HEK293 (cell line): Measurements from ENCODE around the gene CDH24.

ENCODE experiments used
- CTCF ChIA-PET: fragments of 350-600 bp; formaldehyde crosslinking; extraction: SDS; loops from one replicate; lab custom pipeline; 2021; ENCODE audit warnings: antibody characterized with exemption; lab: Yijun Ruan, JAX
- POLR2A ChIA-PET: fragments of 300-600 bp; formaldehyde crosslinking; extraction: SDS; loops from one replicate; lab custom pipeline; 2020; ENCODE audit warnings: antibody characterized with exemption, inconsistent platforms; lab: Yijun Ruan, JAX
- H3K27ac ChIP-seq: fragments of 200-500 bp; sonication (Bioruptor generic); 2 replicates; pipeline ENCODE4 v1.5.1; 2014; ENCODE audit warnings: low read depth, low read length, control low read depth, inconsistent platforms; ENCODE audit errors: extremely low read depth
- H3K36me3 ChIP-seq, 2 experiments: fragments of 200-500 bp in 1 of 2; sonication (Bioruptor generic) in 1 of 2; 1 replicate in 1 of 2; 2 replicates in 1 of 2; pipeline ENCODE4 v1.5.1; 2014 to 2017; ENCODE audit warnings: inconsistent platforms in 2 of 2, low read length in 2 of 2; ENCODE audit not compliant: control insufficient read depth in 2 of 2, insufficient read depth in 1 of 2
- H3K4me1 ChIP-seq: fragments of 200-500 bp; sonication (Bioruptor generic); 2 replicates; pipeline ENCODE4 v1.5.1; 2014; ENCODE audit warnings: mild to moderate bottlenecking, low read length, inconsistent platforms; ENCODE audit not compliant: control insufficient read depth, insufficient read depth
- H3K4me3 ChIP-seq: 2 replicates; pipeline ENCODE4 v1.5.1; 2011; ENCODE audit warnings: low read depth, mild to moderate bottlenecking, control low read depth, low read length, moderate library complexity
- H3K9me3 ChIP-seq: fragments of 200-500 bp; sonication (Bioruptor generic); 2 replicates; pipeline ENCODE4 v1.5.1; 2014; ENCODE audit warnings: low read depth, low read length, inconsistent platforms; ENCODE audit not compliant: control insufficient read depth, insufficient read depth
- ELK4 ChIP-seq: IDR thresholded peaks from 2 replicates; pipeline ENCODE4 v1.6.1; 2011; ENCODE audit warnings: mild to moderate bottlenecking, low read depth, low read length, borderline replicate concordance
- HOXD13 ChIP-seq: sonication (generic); formaldehyde crosslinking; IDR thresholded peaks from 2 replicates; pipeline ENCODE4 v1.8.0; 2022; ENCODE audit warnings: missing genetic modification reagents, borderline replicate concordance
- PRDM6 ChIP-seq: fragments of 450-650 bp; formaldehyde crosslinking; IDR thresholded peaks from 2 replicates; pipeline ENCODE4 v1.5.1; 2017; ENCODE audit warnings: missing biosample characterization, missing genetic modification characterization
- RBAK ChIP-seq: fragments of 450-650 bp; formaldehyde crosslinking; IDR thresholded peaks from 2 replicates; pipeline ENCODE4 v1.5.1; 2016; ENCODE audit warnings: missing biosample characterization, missing genetic modification characterization
- ZFP3 ChIP-seq: fragments of 450-650 bp; formaldehyde crosslinking; IDR thresholded peaks from 2 replicates; pipeline ENCODE4 v1.5.1; 2016; ENCODE audit warnings: low read depth, missing biosample characterization, missing genetic modification characterization
- ZNF148 ChIP-seq: fragments of 450-650 bp; formaldehyde crosslinking; IDR thresholded peaks from 2 replicates; pipeline ENCODE4 v1.5.0; 2017; ENCODE audit warnings: missing biosample characterization, missing genetic modification characterization, borderline replicate concordance
- ZNF2 ChIP-seq: fragments of 450-650 bp; formaldehyde crosslinking; IDR thresholded peaks from 2 replicates; pipeline ENCODE4 v1.5.1; 2016; ENCODE audit warnings: missing biosample characterization, missing genetic modification characterization
- ZNF341 ChIP-seq: fragments of 450-650 bp; formaldehyde crosslinking; IDR thresholded peaks from 2 replicates; pipeline ENCODE4; 2016; ENCODE audit warnings: low read depth, missing biosample characterization, missing genetic modification characterization
- ZNF473 ChIP-seq: fragments of 450-650 bp; formaldehyde crosslinking; IDR thresholded peaks from 2 replicates; pipeline ENCODE4 v1.5.1; 2017; ENCODE audit warnings: missing biosample characterization, missing genetic modification characterization
- ZNF560 ChIP-seq: fragments of 450-650 bp; formaldehyde crosslinking; IDR thresholded peaks from 2 replicates; pipeline ENCODE4 v1.5.1; 2017; ENCODE audit warnings: missing biosample characterization, missing genetic modification characterization, borderline replicate concordance
- ZNF585B ChIP-seq: fragments of 450-650 bp; formaldehyde crosslinking; IDR thresholded peaks from 2 replicates; pipeline ENCODE4 v1.5.1; 2016; ENCODE audit warnings: missing biosample characterization, missing genetic modification characterization
- TF ChIP-seq, protein P1 (sequence below): fragments of 450-650 bp; formaldehyde crosslinking; IDR thresholded peaks from 2 replicates; pipeline ENCODE4 v1.5.1; 2016; ENCODE audit warnings: missing biosample characterization, missing genetic modification characterization, low read depth
- TF ChIP-seq, protein P2 (sequence below): fragments of 450-650 bp; formaldehyde crosslinking; IDR thresholded peaks from 2 replicates; pipeline ENCODE4 v1.5.1; 2016; ENCODE audit warnings: missing biosample characterization, missing genetic modification characterization
- TF ChIP-seq, protein P3 (sequence below): fragments of 450-650 bp; formaldehyde crosslinking; IDR thresholded peaks from 2 replicates; pipeline ENCODE4 v1.5.1; 2016; ENCODE audit warnings: missing biosample characterization, missing genetic modification characterization

Gene CDH24

DNA sequence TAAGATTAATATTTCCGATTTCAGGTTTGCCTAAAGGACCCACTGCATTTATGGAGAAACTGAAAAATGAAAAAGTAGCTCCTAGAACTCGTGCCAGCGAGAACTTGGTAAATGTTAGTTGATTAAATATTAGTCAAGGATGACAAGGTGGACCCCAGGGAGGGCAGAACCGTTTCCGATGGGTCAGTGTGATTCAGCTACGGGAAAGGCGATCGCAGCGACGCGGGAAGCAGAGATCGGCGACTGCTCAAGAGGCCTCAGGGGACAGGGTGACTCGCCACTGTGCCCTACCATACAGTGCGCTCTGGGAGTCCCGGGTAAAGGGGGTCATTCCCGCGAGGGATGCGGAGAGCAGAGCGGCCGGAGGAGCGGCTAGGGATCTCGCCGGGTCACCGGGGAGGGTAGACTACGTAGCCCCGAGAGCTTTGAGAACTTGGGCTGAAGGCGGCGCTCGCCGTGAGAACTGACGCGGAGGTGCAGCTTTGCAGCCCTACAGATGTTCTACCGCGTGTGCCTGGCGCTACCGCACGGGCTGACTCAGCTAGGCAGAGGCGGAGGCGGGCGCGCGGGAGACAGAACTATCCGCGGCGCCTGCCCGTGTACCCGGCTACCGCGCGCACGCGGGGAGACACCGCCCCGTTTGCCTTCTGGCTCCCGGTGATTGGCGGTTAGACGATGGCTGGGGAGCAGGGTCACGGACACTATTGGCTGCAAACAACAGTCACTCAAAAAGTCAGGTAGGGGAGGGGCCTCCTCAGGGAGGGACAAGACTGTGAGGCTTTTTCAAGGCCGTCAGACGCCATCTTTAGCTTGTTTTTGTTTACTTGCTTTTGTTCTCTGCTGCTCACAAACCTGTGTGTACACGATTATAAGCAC lies 50.5 kb downstream of the CDH24 start (continued):
- TF ChIP-seq ZNF2 (tag by site-specific recombination) (peak; percentile 97), ZNF585B (tag by site-specific recombination) (no peak), ZNF148 (tag by site-specific recombination) (no peak), ZNF341 (peak; percentile 46), ZFP3 (tag by site-specific recombination) (no peak), HOXD13 (no peak), ZNF473 (tag by site-specific recombination) (no peak), ZNF560 (tag by site-specific recombination) (no peak), RBAK (tag by site-specific recombination) (no peak)
- TF ChIP-seq, protein P1, sequence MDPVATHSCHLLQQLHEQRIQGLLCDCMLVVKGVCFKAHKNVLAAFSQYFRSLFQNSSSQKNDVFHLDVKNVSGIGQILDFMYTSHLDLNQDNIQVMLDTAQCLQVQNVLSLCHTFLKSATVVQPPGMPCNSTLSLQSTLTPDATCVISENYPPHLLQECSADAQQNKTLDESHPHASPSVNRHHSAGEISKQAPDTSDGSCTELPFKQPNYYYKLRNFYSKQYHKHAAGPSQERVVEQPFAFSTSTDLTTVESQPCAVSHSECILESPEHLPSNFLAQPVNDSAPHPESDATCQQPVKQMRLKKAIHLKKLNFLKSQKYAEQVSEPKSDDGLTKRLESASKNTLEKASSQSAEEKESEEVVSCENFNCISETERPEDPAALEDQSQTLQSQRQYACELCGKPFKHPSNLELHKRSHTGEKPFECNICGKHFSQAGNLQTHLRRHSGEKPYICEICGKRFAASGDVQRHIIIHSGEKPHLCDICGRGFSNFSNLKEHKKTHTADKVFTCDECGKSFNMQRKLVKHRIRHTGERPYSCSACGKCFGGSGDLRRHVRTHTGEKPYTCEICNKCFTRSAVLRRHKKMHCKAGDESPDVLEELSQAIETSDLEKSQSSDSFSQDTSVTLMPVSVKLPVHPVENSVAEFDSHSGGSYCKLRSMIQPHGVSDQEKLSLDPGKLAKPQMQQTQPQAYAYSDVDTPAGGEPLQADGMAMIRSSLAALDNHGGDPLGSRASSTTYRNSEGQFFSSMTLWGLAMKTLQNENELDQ: no peak
- TF ChIP-seq, protein P2, sequence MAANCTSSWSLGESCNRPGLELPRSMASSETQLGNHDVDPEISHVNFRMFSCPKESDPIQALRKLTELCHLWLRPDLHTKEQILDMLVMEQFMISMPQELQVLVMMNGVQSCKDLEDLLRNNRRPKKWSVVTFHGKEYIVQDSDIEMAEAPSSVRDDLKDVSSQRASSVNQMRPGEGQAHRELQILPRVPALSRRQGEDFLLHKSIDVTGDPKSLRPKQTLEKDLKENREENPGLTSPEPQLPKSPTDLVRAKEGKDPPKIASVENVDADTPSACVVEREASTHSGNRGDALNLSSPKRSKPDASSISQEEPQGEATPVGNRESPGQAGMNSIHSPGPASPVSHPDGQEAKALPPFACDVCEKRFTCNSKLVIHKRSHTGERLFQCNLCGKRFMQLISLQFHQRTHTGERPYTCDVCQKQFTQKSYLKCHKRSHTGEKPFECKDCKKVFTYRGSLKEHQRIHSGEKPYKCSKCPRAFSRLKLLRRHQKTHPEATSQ: 0 out of 2 replicates have a peak, but pooled peaks have one; percentile 83
- TF ChIP-seq, protein P3, sequence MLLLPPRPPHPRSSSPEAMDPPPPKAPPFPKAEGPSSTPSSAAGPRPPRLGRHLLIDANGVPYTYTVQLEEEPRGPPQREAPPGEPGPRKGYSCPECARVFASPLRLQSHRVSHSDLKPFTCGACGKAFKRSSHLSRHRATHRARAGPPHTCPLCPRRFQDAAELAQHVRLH (tag by site-specific recombination): peak; percentile 85

DNA sequence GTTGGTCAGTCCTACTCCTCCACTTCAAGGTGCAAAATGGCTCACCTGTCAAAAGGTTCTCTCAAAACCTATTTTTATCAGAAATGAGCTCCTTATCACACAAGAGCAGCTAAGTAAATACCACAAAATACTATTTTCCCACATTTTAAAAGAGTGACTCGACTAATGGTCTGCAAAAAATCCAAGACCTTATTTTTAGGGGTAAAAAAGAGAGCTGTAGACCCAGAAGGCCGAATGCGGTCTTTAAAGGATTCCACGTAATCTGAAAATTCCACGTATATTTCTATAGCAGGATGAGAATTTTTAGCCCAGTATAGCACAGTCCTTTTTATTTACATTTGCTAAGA lies 51.2 kb downstream of the CDH24 start:
- ChIA-PET POLR2A (interaction anchor here (0.8 to 3.5 kb wide), 16 partner anchors 10 to 65 kb away, joined by 3 to 50 read pairs (median 7); partner anchors contain the start of genes AJUBA, CDH24, HAUS4 and PSMB5), CTCF (interaction anchor here (0.8 to 4.0 kb wide), 18 partner anchors 8 to 94 kb away, joined by 3 to 53 read pairs (median 4); partner anchors contain the start of genes AJUBA and CDH24)
- TF ChIP-seq PRDM6 (tag by site-specific recombination): peak; percentile 23
- no peak for TF ChIP-seq ELK4
- Histone ChIP-seq H3K27ac (peak overlapping the region; percentile 91), H3K36me3 (no peaks in the 10 kb centered on the region), H3K4me3 (peak overlapping the region; percentile 52), H3K9me3 (no peaks in the 10 kb centered on the region), H3K4me1 (peaks cover 8% of the 10 kb centered on the region; the same call in 1 of the 2 replicates)
